ENCODE results near the gene AFAP1L1. TPM values are rescaled to one million over a fixed set of nuclear protein-coding genes. Genes with fewer than 3 reads are reported as not detected.

AFAP1L1 gene
- total RNA-seq, 1 donor from 2014 or later: 24.7 TPM

DNA sequence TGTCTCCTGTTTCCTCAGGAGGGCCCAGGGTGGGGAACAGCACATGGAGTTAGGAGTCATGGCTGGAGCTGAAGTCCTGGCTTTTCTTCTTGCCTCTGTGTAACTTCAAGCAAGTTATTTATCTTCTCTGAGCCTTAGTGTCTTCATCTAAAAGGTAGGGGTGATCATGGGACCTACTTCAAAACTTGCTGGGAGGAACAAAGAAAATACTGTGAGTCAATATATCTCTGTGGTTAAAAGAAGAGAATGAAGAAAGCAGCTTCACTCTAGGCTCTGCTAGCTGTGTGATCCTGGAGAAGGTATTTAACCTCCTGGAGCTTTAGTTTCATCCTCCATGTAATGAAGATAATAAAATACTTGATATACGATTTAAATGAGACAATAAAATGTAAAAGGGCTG, 26.5 kb downstream of the AFAP1L1 start:
- H3K27ac ChIP-seq: no peak overlapping the region

DNA sequence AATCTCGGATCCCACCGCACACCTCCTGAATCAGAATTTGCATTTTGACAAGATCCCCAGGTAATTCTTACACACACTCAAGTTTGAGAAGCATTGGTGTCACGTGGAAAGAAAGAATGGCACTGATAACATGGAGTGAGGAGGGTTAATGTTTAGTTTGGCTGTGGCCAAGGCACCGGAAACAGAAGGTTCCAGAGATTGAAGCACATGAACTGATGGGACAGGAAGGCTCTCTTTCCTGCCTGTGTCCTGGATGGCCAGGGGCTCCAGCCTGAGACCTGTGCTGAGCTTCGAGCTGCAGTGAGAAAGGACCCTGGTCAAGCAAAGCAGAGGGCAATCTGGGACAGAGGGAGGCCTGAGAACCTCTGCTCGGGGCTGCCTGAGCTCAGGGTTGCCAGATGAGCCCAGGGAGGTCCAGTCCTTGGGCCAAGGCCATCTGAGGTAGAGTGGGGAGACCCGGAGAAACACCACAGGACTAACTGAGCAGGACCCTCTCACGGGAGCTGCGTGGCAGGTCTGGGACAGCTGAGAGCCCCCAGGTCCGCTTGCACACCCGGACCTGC, 27.3 kb downstream of the AFAP1L1 start:
- intact Hi-C loops (cut with DNase I): no loop called here
- Histone ChIP-seq H3K27me3 (no peaks in the 10 kb centered on the region), H3K9me3 (no peaks in the 10 kb centered on the region), H3K4me1 (no peaks in the 10 kb centered on the region), H3K27ac (peak overlapping the region in 1 of 2 donors; percentile 9), H3K4me3 (no peak overlapping the region), H3K36me3 (no peaks in the 10 kb centered on the region)
- TF ChIP-seq, protein P1, sequence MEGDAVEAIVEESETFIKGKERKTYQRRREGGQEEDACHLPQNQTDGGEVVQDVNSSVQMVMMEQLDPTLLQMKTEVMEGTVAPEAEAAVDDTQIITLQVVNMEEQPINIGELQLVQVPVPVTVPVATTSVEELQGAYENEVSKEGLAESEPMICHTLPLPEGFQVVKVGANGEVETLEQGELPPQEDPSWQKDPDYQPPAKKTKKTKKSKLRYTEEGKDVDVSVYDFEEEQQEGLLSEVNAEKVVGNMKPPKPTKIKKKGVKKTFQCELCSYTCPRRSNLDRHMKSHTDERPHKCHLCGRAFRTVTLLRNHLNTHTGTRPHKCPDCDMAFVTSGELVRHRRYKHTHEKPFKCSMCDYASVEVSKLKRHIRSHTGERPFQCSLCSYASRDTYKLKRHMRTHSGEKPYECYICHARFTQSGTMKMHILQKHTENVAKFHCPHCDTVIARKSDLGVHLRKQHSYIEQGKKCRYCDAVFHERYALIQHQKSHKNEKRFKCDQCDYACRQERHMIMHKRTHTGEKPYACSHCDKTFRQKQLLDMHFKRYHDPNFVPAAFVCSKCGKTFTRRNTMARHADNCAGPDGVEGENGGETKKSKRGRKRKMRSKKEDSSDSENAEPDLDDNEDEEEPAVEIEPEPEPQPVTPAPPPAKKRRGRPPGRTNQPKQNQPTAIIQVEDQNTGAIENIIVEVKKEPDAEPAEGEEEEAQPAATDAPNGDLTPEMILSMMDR (IDR thresholded peaks at IDR 0.05): no peak
- no peak for DNase-seq (ENCODE audit: low spot score in 2 of 2)

More for the DNA sequence above, 26.5 kb downstream of the AFAP1L1 start:
- no peaks in the 10 kb centered on the region for H3K4me1 ChIP-seq
- TF ChIP-seq, protein P1 (IDR thresholded peaks at IDR 0.05): no peak
- no peak overlapping the region for H3K4me3 ChIP-seq
- no peaks in the 10 kb centered on the region for H3K9me3 ChIP-seq
- no peaks in the 10 kb centered on the region for H3K27me3 ChIP-seq
- H3K36me3 ChIP-seq: no peaks in the 10 kb centered on the region
- DNase-seq (ENCODE audit: low spot score in 2 of 2): no peak
- intact Hi-C loops (cut with DNase I): no loop called here

DNA sequence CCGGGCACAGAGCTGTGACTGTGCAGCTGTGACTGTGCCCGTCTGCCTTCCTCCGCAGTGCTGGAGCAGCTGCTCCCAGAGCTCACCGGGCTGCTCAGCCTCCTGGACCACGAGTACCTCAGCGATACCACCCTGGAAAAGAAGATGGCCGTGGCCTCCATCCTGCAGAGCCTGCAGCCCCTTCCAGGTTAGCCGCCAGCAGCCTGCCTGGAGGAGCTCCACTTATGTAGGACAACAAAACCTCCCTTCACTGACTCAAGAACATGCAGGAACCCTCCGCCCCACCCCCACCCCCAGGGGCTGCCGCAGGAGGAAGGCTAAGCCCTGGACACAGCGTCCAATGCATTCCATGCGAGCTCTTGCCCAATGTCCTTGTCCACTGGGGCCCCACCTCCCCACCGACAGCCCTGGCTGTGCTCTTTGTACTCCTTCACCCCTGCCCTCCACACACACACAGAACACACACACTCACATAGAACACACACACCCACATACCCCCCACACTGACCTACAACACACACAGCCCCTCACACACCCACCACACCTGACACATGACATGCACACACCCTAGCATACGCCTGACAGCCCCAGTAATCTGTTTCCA, 27.9 kb downstream of the AFAP1L1 start:
- no peaks in the 10 kb centered on the region for H3K4me1 ChIP-seq

DNA sequence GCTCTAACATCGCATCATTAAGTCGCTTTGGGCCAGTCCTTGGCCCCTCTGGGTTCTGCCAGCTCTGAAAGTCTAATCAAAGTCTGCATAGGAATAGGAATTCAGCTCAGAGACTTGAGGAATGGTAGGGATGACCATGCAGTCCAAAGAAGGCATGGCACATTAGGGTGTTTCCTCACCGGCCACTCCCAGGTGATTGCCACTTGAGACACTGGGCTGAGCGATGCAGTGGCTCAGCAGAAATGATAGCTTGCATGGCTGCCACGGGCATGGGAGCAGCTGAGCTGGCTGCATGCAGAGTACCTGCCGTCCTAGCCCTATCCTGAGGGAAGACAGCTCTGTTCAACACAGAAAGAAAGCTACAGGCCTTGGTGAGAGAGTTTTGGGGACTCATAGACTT, 28.8 kb downstream of the AFAP1L1 start:
- no peak overlapping the region for H3K4me3 ChIP-seq
- no peaks in the 10 kb centered on the region for H3K9me3 ChIP-seq
- no peaks in the 10 kb centered on the region for H3K27me3 ChIP-seq
- no peak for DNase-seq (ENCODE audit: low spot score in 2 of 2)
- intact Hi-C loops (cut with DNase I): no loop called here
- H3K36me3 ChIP-seq: no peaks in the 10 kb centered on the region
- no peaks in the 10 kb centered on the region for H3K4me1 ChIP-seq
- TF ChIP-seq, protein P1 (IDR thresholded peaks at IDR 0.05): no peak
- no peak overlapping the region for H3K27ac ChIP-seq

More for the DNA sequence above, 27.9 kb downstream of the AFAP1L1 start:
- no peaks in the 10 kb centered on the region for H3K36me3 ChIP-seq
- intact Hi-C loops (cut with DNase I): no loop called here
- H3K9me3 ChIP-seq: no peaks in the 10 kb centered on the region
- peak overlapping the region in 1 of 2 donors; percentile 9 for H3K27ac ChIP-seq
- no peak for DNase-seq (ENCODE audit: low spot score in 2 of 2)
- H3K4me3 ChIP-seq: no peak overlapping the region
- no peaks in the 10 kb centered on the region for H3K27me3 ChIP-seq
- TF ChIP-seq, protein P1 (IDR thresholded peaks at IDR 0.05): no peak

DNA sequence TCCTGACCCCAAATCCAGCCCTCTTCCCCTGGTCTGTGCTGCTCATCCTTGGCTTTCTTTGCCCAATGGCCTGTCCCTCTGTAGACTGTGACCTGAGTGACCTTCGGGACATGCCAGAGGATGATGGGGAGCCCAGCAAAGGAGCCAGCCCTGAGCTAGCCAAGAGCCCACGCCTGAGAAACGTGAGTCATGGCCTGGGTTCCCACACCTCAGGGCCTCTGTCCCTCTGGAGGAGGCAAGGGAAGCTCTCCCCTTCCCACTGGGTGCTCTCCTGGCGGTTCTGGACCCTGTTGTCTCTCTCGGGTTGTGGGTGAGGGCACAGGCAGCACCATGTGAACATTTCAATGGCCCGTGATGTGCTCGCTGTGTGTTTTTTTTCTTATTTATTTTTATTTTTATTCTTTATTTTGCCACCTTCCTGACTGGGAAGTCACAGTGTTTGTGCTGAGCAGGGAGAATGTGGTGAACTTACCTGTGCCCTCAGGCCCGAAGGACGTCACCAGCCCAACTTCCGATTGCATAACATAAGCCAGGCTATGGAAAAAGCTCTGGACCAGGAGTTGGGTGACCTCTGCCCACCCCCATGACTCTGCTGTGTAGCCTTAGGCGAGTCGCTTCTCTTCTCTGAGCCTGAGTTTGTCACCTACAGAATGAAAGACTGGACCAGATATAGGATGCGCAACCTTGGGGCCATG, 29.5 kb downstream of the AFAP1L1 start:
- H3K9me3 ChIP-seq: no peaks in the 10 kb centered on the region
- H3K27me3 ChIP-seq: no peaks in the 10 kb centered on the region
- no peak overlapping the region for H3K4me3 ChIP-seq
- intact Hi-C loops (cut with DNase I): no loop called here
- no peaks in the 10 kb centered on the region for H3K4me1 ChIP-seq
- H3K36me3 ChIP-seq: no peaks in the 10 kb centered on the region
- DNase-seq (ENCODE audit: low spot score in 2 of 2): no peak
- H3K27ac ChIP-seq: no peak overlapping the region
- TF ChIP-seq, protein P1 (IDR thresholded peaks at IDR 0.05): no peak
